ENCODE results near the gene METTL9. TPM values are rescaled to one million over a fixed set of nuclear protein-coding genes. Genes with fewer than 3 reads are reported as not detected.
"Not testable (repeated sequence)": the region's sequence is repeated elsewhere in the genome, so short reads cannot be mapped to it uniquely, and the experiment has no call there.

Gene METTL9
- total and polyA plus RNA-seq, 2 of the 4 experiments (the other 2 are of a cell fraction) = 54.8 to 95.5 TPM

- Histone ChIP-seq H3K27me3 (ENCODE audit: control insufficient read depth, insufficient read depth, low read length) (peaks cover 10% of the 10 kb centered on the region), H4K20me1 (ENCODE audit: insufficient read depth, low read length) (no peaks in the 10 kb centered on the region), H3K4me1 (ENCODE audit: control insufficient read depth, insufficient read depth, low read length) (no peaks in the 10 kb centered on the region), H3K4me2 (ENCODE audit: low read depth, low read length) (no peak overlapping the region), H3K23ac (ENCODE audit: low read depth, low read length) (no peak overlapping the region), H3K4ac (ENCODE audit: low read depth, low read length) (no peak overlapping the region), H2AFZ (replicated peaks; ENCODE audit: low read length, poor library complexity) (no peak overlapping the region), H3K9me3 (ENCODE audit: control insufficient read depth, insufficient read depth, low read length) (peaks cover 2% of the 10 kb centered on the region; the same call in 1 of the 2 replicates), H3K9me1 (ENCODE audit: insufficient read depth, low read length) (no peaks in the 10 kb centered on the region), H4K5ac (ENCODE audit: low read depth, low read length) (no peak overlapping the region), H3K18ac (ENCODE audit: low read depth, low read length) (no peak overlapping the region), H3K27ac (ENCODE audit: insufficient read depth, low read length) (no peak overlapping the region), H2BK5ac (ENCODE audit: low read depth, low read length, poor library complexity, severe bottlenecking) (no peak overlapping the region), H2BK20ac (ENCODE audit: low read depth, low read length) (no peak overlapping the region), H3K79me1 (ENCODE audit: low read depth in 1 of 2, low read length in 2 of 2) (no peaks in the 10 kb centered on the region), H3K36me3 (ENCODE audit: control insufficient read depth, insufficient read depth, low read length) (no peaks in the 10 kb centered on the region), H3K56ac (ENCODE audit: extremely low read depth, insufficient read depth, low read length) (no peak overlapping the region), H4K91ac (ENCODE audit: insufficient read depth, low read depth, low read length) (no peak overlapping the region), H3K9ac (ENCODE audit: low read depth, low read length) (no peak overlapping the region), H3K4me3 (ENCODE audit: insufficient read depth, low read depth, low read length) (no peak overlapping the region), H2AK5ac (ENCODE audit: low read depth, low read length) (no peak overlapping the region), H4K8ac (ENCODE audit: low read depth in 2 of 2, low read length in 2 of 2) (no peak overlapping the region), H3K14ac (replicated peaks; ENCODE audit: low read depth, low read length) (no peak overlapping the region), H2BK120ac (ENCODE audit: low read depth, low read length) (no peak overlapping the region), H2AK9ac (replicated peaks; ENCODE audit: low read depth, low read length, poor library complexity) (no peak overlapping the region), H2BK15ac (ENCODE audit: low read depth, low read length) (no peak overlapping the region)
- BruUV-seq (replicated peaks) = no TSS peak
- no peak for TF ChIP-seq FOS (IDR thresholded peaks at IDR 0.05; ENCODE audit: low read depth, low read length)
- TF ChIP-seq CEBPB (IDR thresholded peaks at IDR 0.05; ENCODE audit: low read depth, low read length) = no peak
- no peak for TF ChIP-seq MXI1 (IDR thresholded peaks at IDR 0.05; ENCODE audit: borderline replicate concordance, low read depth, low read length)
- TF ChIP-seq MAZ (IDR thresholded peaks at IDR 0.05; ENCODE audit: borderline replicate concordance, low read depth, low read length) = no peak
- TF ChIP-seq CHD1 (IDR thresholded peaks at IDR 0.05; ENCODE audit: low read depth, low read length) = no peak
- TF ChIP-seq RFX5 (IDR thresholded peaks at IDR 0.05; ENCODE audit: low read depth, low read length) = no peak
- TF ChIP-seq SMC3 (IDR thresholded peaks at IDR 0.05; ENCODE audit: low read depth, low read length) = no peak
- dilution Hi-C loops (cut with HindIII; ENCODE audit: low sequenced_read_pairs, unreplicated experiment) (no loop called here), in situ Hi-C loops (cut with MboI; ENCODE audit: low sequenced_read_pairs) (no loop called here), intact Hi-C loops (cut with micrococcal nuclease) (no loop called here)
- no peak for ATAC-seq (ENCODE audit: low read depth)
- CTCF ChIA-PET = no interaction called here
- 50% methylated on average over 3 of the region's 4 CpGs; no CpG with 5 or more reads in 1 of the 2 experiments for WGBS, 2 experiments (ENCODE audit: extremely low coverage in 2 of 2, insufficient read length in 1 of 2)
- POLR2A ChIA-PET (ENCODE audit: unreplicated experiment) = no interaction called here
- DNase-seq = no peak
Measured at GRCh38 chr16:21574372-21574771, 25.0 kb upstream of the METTL9 start.

GRCh38 chr16:21576323-21576722 is 23.1 kb upstream of the METTL9 start:
- H4K20me1 ChIP-seq (ENCODE audit: insufficient read depth, low read length); H3K4me3 ChIP-seq (ENCODE audit: insufficient read depth, low read depth, low read length); in situ Hi-C loops (cut with MboI; ENCODE audit: low sequenced_read_pairs); DNase-seq; H3K4me2 ChIP-seq (ENCODE audit: low read depth, low read length); dilution Hi-C loops (cut with HindIII; ENCODE audit: low sequenced_read_pairs, unreplicated experiment); H3K36me3 ChIP-seq (ENCODE audit: control insufficient read depth, insufficient read depth, low read length); H3K4me1 ChIP-seq (ENCODE audit: control insufficient read depth, insufficient read depth, low read length); H3K18ac ChIP-seq (ENCODE audit: low read depth, low read length); H3K27ac ChIP-seq (ENCODE audit: insufficient read depth, low read length); BruUV-seq (replicated peaks); CTCF ChIA-PET; intact Hi-C loops (cut with micrococcal nuclease); H2BK15ac ChIP-seq (ENCODE audit: low read depth, low read length); H3K4ac ChIP-seq (ENCODE audit: low read depth, low read length); H3K9me3 ChIP-seq (ENCODE audit: control insufficient read depth, insufficient read depth, low read length); H3K23ac ChIP-seq (ENCODE audit: low read depth, low read length); H2AK9ac ChIP-seq (replicated peaks; ENCODE audit: low read depth, low read length, poor library complexity); H3K79me1 ChIP-seq (ENCODE audit: low read depth in 1 of 2, low read length in 2 of 2); H2AK5ac ChIP-seq (ENCODE audit: low read depth, low read length); ATAC-seq (ENCODE audit: low read depth); H2BK120ac ChIP-seq (ENCODE audit: low read depth, low read length); H4K91ac ChIP-seq (ENCODE audit: insufficient read depth, low read depth, low read length); H2BK5ac ChIP-seq (ENCODE audit: low read depth, low read length, poor library complexity, severe bottlenecking); H2AFZ ChIP-seq (replicated peaks; ENCODE audit: low read length, poor library complexity); POLR2A ChIA-PET (ENCODE audit: unreplicated experiment); H3K9ac ChIP-seq (ENCODE audit: low read depth, low read length); H3K56ac ChIP-seq (ENCODE audit: extremely low read depth, insufficient read depth, low read length); H3K9me1 ChIP-seq (ENCODE audit: insufficient read depth, low read length); H4K5ac ChIP-seq (ENCODE audit: low read depth, low read length); H3K14ac ChIP-seq (replicated peaks; ENCODE audit: low read depth, low read length); H2BK20ac ChIP-seq (ENCODE audit: low read depth, low read length); H4K8ac ChIP-seq (ENCODE audit: low read depth in 2 of 2, low read length in 2 of 2): not testable (repeated sequence)
- peaks cover 12% of the 10 kb centered on the region for H3K27me3 ChIP-seq (ENCODE audit: control insufficient read depth, insufficient read depth, low read length)
- no CpG with 5 or more reads among the region's 2 CpGs for WGBS, 2 experiments (ENCODE audit: extremely low coverage in 2 of 2, insufficient read length in 1 of 2)
